H9 (cell line): ENCODE data around the gene PLD2. TPM values are rescaled to one million over a fixed set of nuclear protein-coding genes. Genes with fewer than 3 reads are reported as not detected.
A peak's percentile ranks its signal among the peaks of the same experiment; 100 is the strongest.

Experiments
- DNase-seq: peaks from one replicate; pipeline ENCODE4 v3.0.0-alpha.2; 2017
- H2AFZ ChIP-seq: one replicate; pipeline ENCODE4 v1.6.1; 2013; ENCODE audit warnings: mild to moderate bottlenecking, low read length, control low read depth, moderate library complexity
- H2AK5ac ChIP-seq: 2 replicates; pipeline ENCODE4 v1.6.1; 2013; ENCODE audit warnings: low read length, control low read depth, mixed read lengths; ENCODE audit not compliant: insufficient read length
- H2BK120ac ChIP-seq: one replicate; pipeline ENCODE4 v1.6.1; 2013; ENCODE audit warnings: low read depth, mild to moderate bottlenecking, low read length, control low read depth, inconsistent platforms; ENCODE audit not compliant: poor library complexity, severe bottlenecking
- H2BK12ac ChIP-seq: 2 replicates; pipeline ENCODE4 v1.6.1; 2013; ENCODE audit warnings: low read length, control low read depth, mixed read lengths, low read depth; ENCODE audit not compliant: insufficient read length
- H2BK15ac ChIP-seq: 2 replicates; pipeline ENCODE4 v1.6.1; 2013; ENCODE audit warnings: low read depth, low read length, control low read depth
- H2BK20ac ChIP-seq: one replicate; pipeline ENCODE4 v1.6.1; 2013; ENCODE audit warnings: low read depth, mild to moderate bottlenecking, low read length, control low read depth, inconsistent platforms; ENCODE audit not compliant: poor library complexity, severe bottlenecking
- H2BK5ac ChIP-seq: 2 replicates; pipeline ENCODE4 v1.6.1; 2013; ENCODE audit warnings: low read length, control low read depth, mixed read lengths; ENCODE audit not compliant: insufficient read length
- H3K14ac ChIP-seq: 2 replicates; pipeline ENCODE4 v1.6.1; 2013; ENCODE audit warnings: low read length, control low read depth; ENCODE audit not compliant: insufficient read depth
- H3K18ac ChIP-seq: 2 replicates; pipeline ENCODE4 v1.6.1; 2013; ENCODE audit warnings: low read depth, mild to moderate bottlenecking, mixed read lengths, low read length, control low read depth; ENCODE audit not compliant: insufficient read length
- H3K23ac ChIP-seq: 2 replicates; pipeline ENCODE4 v1.6.1; 2013; ENCODE audit warnings: low read length, control low read depth, mixed read lengths, low read depth; ENCODE audit not compliant: insufficient read length
- H3K23me2 ChIP-seq: 2 replicates; pipeline ENCODE4 v1.6.1; 2013; ENCODE audit warnings: low read depth, mild to moderate bottlenecking, mixed read lengths, low read length, control low read depth; ENCODE audit not compliant: insufficient read length, poor library complexity, severe bottlenecking
- H3K27ac ChIP-seq: 2 replicates; pipeline ENCODE4 v1.5.1; 2013; ENCODE audit warnings: low read length, control low read depth, mixed read lengths, low read depth; ENCODE audit not compliant: insufficient read length
- H3K27me3 ChIP-seq: 2 replicates; pipeline ENCODE4 v1.6.1; 2013; ENCODE audit warnings: low read length, control low read depth, inconsistent platforms; ENCODE audit not compliant: insufficient read depth
- H3K4ac ChIP-seq: 2 replicates; pipeline ENCODE4 v1.6.1; 2013; ENCODE audit warnings: low read depth, mild to moderate bottlenecking, control low read depth, inconsistent platforms, low read length, moderate library complexity
- H3K4me1 ChIP-seq: 2 replicates; pipeline ENCODE4 v1.6.1; 2013; ENCODE audit warnings: low read length, control low read depth, inconsistent platforms; ENCODE audit not compliant: insufficient read depth
- H3K4me2 ChIP-seq: 2 replicates; pipeline ENCODE4 v1.6.1; 2013; ENCODE audit warnings: low read length, control low read depth, mixed read lengths; ENCODE audit not compliant: insufficient read length, insufficient read depth
- H3K56ac ChIP-seq: 2 replicates; pipeline ENCODE4 v1.6.1; 2013; ENCODE audit warnings: low read depth, mild to moderate bottlenecking, mixed read lengths, low read length, control low read depth; ENCODE audit not compliant: insufficient read length
- H3K79me1 ChIP-seq: 2 replicates; pipeline ENCODE4 v1.6.1; 2013; ENCODE audit warnings: low read depth, mild to moderate bottlenecking, moderate library complexity, low read length, control low read depth, inconsistent platforms; ENCODE audit not compliant: insufficient read depth, poor library complexity, severe bottlenecking
- H3K79me2 ChIP-seq: 2 replicates; pipeline ENCODE4 v1.6.1; 2013; ENCODE audit warnings: low read length, control low read depth, inconsistent platforms; ENCODE audit not compliant: insufficient read depth
- H3K9ac ChIP-seq: 2 replicates; pipeline ENCODE4 v1.6.1; 2013; ENCODE audit warnings: low read length, control low read depth, mixed read lengths; ENCODE audit not compliant: insufficient read length; ENCODE audit errors: extremely low read depth
- H3K9me3 ChIP-seq: one replicate; pipeline ENCODE4 v1.6.1; 2013; ENCODE audit warnings: low read depth, low read length, inconsistent platforms; ENCODE audit not compliant: control insufficient read depth
- H3T11ph ChIP-seq: one replicate; pipeline ENCODE4 v1.6.1; 2013; ENCODE audit warnings: mild to moderate bottlenecking, low read length, control low read depth, inconsistent platforms
- H4K20me1 ChIP-seq: one replicate; pipeline ENCODE4 v1.6.1; 2013; ENCODE audit not compliant: control insufficient read depth, insufficient read length, insufficient read depth
- H4K5ac ChIP-seq: 2 replicates; pipeline ENCODE4 v1.6.1; 2013; ENCODE audit warnings: low read depth, mild to moderate bottlenecking, mixed read lengths, low read length, control low read depth; ENCODE audit not compliant: insufficient read length
- H4K8ac ChIP-seq: replicated peaks from 2 replicates; pipeline ENCODE4 v1.6.1; 2013; ENCODE audit warnings: low read length, control low read depth, mixed read lengths, low read depth; ENCODE audit not compliant: insufficient read length
- H4K91ac ChIP-seq: 2 replicates; pipeline ENCODE4 v1.6.1; 2013; ENCODE audit warnings: low read depth, mild to moderate bottlenecking, moderate library complexity, mixed read lengths, low read length, control low read depth; ENCODE audit not compliant: insufficient read length
- H3K27ac Mint-ChIP-seq, 3 experiments: 2 replicates in 2 of 3; 3 replicates in 1 of 3; pipeline ENCODE4 v1.8.0; 2020 to 2021; ENCODE audit warnings: mixed read lengths in 3 of 3, mild to moderate bottlenecking in 1 of 3, moderate library complexity in 1 of 3
- H3K27me3 Mint-ChIP-seq: 2 replicates; pipeline ENCODE4 v1.8.0; 2021; ENCODE audit warnings: low read depth, mild to moderate bottlenecking, moderate library complexity, mixed read lengths
- H3K36me3 Mint-ChIP-seq, 3 experiments: 2 replicates in 2 of 3; 3 replicates in 1 of 3; pipeline ENCODE4 v1.8.0; 2020 to 2021; ENCODE audit warnings: low read depth in 3 of 3, mixed read lengths in 3 of 3; ENCODE audit not compliant: insufficient read depth in 1 of 3
- H3K4me1 Mint-ChIP-seq, 2 experiments: 2 replicates each; pipeline ENCODE4 v1.8.0; 2020; ENCODE audit warnings: mixed read lengths in 2 of 2
- H3K4me3 Mint-ChIP-seq, 2 experiments: 2 replicates in 1 of 2; 3 replicates in 1 of 2; pipeline ENCODE4 v1.8.0; 2020 to 2021; ENCODE audit warnings: mild to moderate bottlenecking in 2 of 2, mixed read lengths in 2 of 2, moderate library complexity in 1 of 2
- H3K9me3 Mint-ChIP-seq, 2 experiments: 2 replicates in 1 of 2; 3 replicates in 1 of 2; pipeline ENCODE4 v1.8.0; 2020; ENCODE audit warnings: mild to moderate bottlenecking in 2 of 2, mixed read lengths in 2 of 2, moderate library complexity in 1 of 2
- CTCF ChIP-seq: fragments of 200-600 bp; sonication (generic); conservative IDR thresholded peaks from 3 replicates; pipeline ENCODE4 v1.8.0; 2021; ENCODE audit warnings: antibody characterized with exemption, mild to moderate bottlenecking
- WGBS: extraction: QIAGEN DNeasy Blood & Tissue Kit; methylation state at CpG from one replicate; pipeline ENCODE4 v1.1.7; 2013; ENCODE audit warnings: missing lambda C conversion rate, low lambda C conversion rate, mixed read lengths; ENCODE audit not compliant: insufficient read length; ENCODE audit errors: extremely low coverage; 5-methylcytosine and 5-hydroxymethylcytosine counted together
- total RNA-seq: library from RNA; stranded (reverse); gene quantifications from 2 replicates; pipeline ENCODE4 v1.2.1, GENCODE V29; 2021

PLD2 gene
- total RNA-seq, 1 experiment from 2014 or later = 63.3 TPM

DNA sequence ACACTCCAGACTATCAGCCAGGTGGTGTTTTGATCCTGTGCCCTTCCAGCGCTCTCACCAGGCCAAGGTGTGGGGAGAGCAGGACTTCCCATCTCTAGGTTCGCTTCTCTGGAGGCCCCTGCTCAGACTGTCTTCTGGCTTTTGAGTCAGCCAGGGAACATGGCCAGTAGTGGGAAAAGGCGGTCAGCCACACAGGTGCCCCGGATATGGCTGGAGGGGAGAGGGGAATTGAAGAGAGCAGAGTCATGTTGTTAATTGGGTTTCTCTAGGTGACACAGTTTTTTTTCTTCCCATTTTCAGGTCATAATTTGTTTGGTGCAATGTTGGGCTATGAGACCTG is 27.7 kb downstream of the PLD2 start:
- Histone ChIP-seq H3K4ac (no peak overlapping the region), H2BK20ac (no peak overlapping the region), H2AFZ (no peak overlapping the region), H2BK5ac (no peak overlapping the region), H3K14ac (no peak overlapping the region), H4K8ac (no peak overlapping the region), H3K23ac (no peak overlapping the region), H4K91ac (no peak overlapping the region), H3K18ac (no peak overlapping the region), H4K5ac (no peak overlapping the region), H3K79me1 (peaks cover 9% of the 10 kb centered on the region), H3K27me3 (no peaks in the 10 kb centered on the region), H2AK5ac (no peak overlapping the region), H3K9me3 (no peaks in the 10 kb centered on the region), H3K4me1 (no peaks in the 10 kb centered on the region; the same call in 1 of the 2 replicates), H2BK120ac (no peak overlapping the region), H4K20me1 (no peaks in the 10 kb centered on the region), H2BK12ac (no peak overlapping the region), H3K4me2 (peak overlapping the region; percentile 83), H3K79me2 (peaks cover 10% of the 10 kb centered on the region; the same call in 1 of the 2 replicates), H2BK15ac (no peak overlapping the region), H3K56ac (no peak overlapping the region), H3K9ac (no peak overlapping the region), H3K23me2 (peaks cover 7% of the 10 kb centered on the region), H3K27ac (no peak overlapping the region), H3T11ph (no peak overlapping the region)
- no peaks in the 10 kb centered on the region for H3K9me3 Mint-ChIP-seq
- no peak for DNase-seq
- H3K36me3 Mint-ChIP-seq = peaks cover 0 to 11% (median 0%) of the 10 kb centered on the region in 3 experiments; a peak in 3 of 7 replicates
- no CpG with 5 or more reads among the region's 4 CpGs for WGBS
- peak overlapping the region in 2 of 3 experiments; percentile 17 to 41; a peak in 3 of 7 replicates for H3K27ac Mint-ChIP-seq
- no peak for TF ChIP-seq CTCF
- no peaks in the 10 kb centered on the region for H3K27me3 Mint-ChIP-seq
- H3K4me3 Mint-ChIP-seq = peak overlapping the region; percentile 82 to 89
- H3K4me1 Mint-ChIP-seq = peaks cover 24 to 26% of the 10 kb centered on the region in 2 experiments
